Endothelial cell of umbilical vein (primary cell): ENCODE results near the gene SYAP1. TPM values are rescaled to one million over a fixed set of nuclear protein-coding genes. Genes with fewer than 3 reads are reported as not detected.

Experiments
- BruUV-seq: library from RNA; stranded (reverse); fragments of 400-500 nt; replicated peaks from 2 replicates; lab custom pipeline; 2021; lab: Mats Ljungman, UMichigan
- CTCF ChIA-PET: fragments of 300-600, 350-600 bp; sonication (Branson Sonifier 250); formaldehyde crosslinking; loops from one replicate; lab custom pipeline; 2021; ENCODE audit warnings: antibody characterized with exemption, inconsistent platforms; lab: Charles Lee
- POLR2A ChIA-PET: fragments of 300-600, 350-600 bp; sonication (Branson Sonifier 250); formaldehyde crosslinking; loops from one replicate; lab custom pipeline; 2021; ENCODE audit warnings: antibody characterized with exemption, inconsistent platforms; lab: Charles Lee
- DNase-seq: peaks from one replicate; pipeline ENCODE4 v3.0.0-alpha.2; 2011; ENCODE audit warnings: low read depth, low spot score
- FAIRE-seq: peaks from 2 replicates; lab custom pipeline; 2011; peaks lifted over from hg19 to GRCh38; lab: Jason Lieb, UNC
- H2AFZ ChIP-seq: 2 replicates; pipeline ENCODE4 v1.6.0; 2012; ENCODE audit warnings: low read depth, low read length, control low read depth, inconsistent platforms
- H3K27ac ChIP-seq: 2 replicates; pipeline ENCODE4 v1.5.1; 2011; ENCODE audit warnings: low read depth, mild to moderate bottlenecking, control low read depth, low read length, moderate library complexity; ENCODE audit not compliant: insufficient read depth
- H3K27me3 ChIP-seq, 2 experiments: 2 replicates each; pipeline versions ENCODE4 v1.6.0 to v1.6.1; 2011; ENCODE audit warnings: low read length in 2 of 2, mixed read lengths in 1 of 2; ENCODE audit not compliant: control insufficient read depth in 2 of 2, insufficient read depth in 2 of 2
- H3K36me3 ChIP-seq, 2 experiments: 2 replicates in 1 of 2; 3 replicates in 1 of 2; pipeline ENCODE4 v1.5.1; 2011; ENCODE audit warnings: low read length in 2 of 2, mild to moderate bottlenecking in 1 of 2, moderate library complexity in 1 of 2; ENCODE audit not compliant: control insufficient read depth in 2 of 2, insufficient read depth in 2 of 2; ENCODE audit errors: extremely low read depth in 1 of 2
- H3K4me1 ChIP-seq: 3 replicates; pipeline ENCODE4 v1.5.1; 2011; ENCODE audit warnings: mild to moderate bottlenecking, low read length; ENCODE audit not compliant: control insufficient read depth, insufficient read depth; ENCODE audit errors: extremely low read depth
- H3K4me2 ChIP-seq: 2 replicates; pipeline ENCODE4 v1.6.1; 2011; ENCODE audit warnings: low read length, control low read depth, mixed read lengths; ENCODE audit not compliant: insufficient read depth
- H3K4me3 ChIP-seq, 3 experiments: fragments of 200-600 bp in 1 of 3; sonication (generic), shearing (Covaris generic) in 1 of 3; replicated peaks in 1 of 3; 2 replicates each; pipeline ENCODE4 v1.5.1; 2011 to 2016; ENCODE audit warnings: control low read depth in 3 of 3, low read length in 3 of 3, mild to moderate bottlenecking in 2 of 3, inconsistent platforms in 1 of 3, low read depth in 1 of 3, moderate library complexity in 1 of 3; ENCODE audit not compliant: insufficient read depth in 1 of 3
- H3K79me2 ChIP-seq: 2 replicates; pipeline ENCODE4 v1.6.0; 2012; ENCODE audit warnings: low read length, inconsistent platforms; ENCODE audit not compliant: control insufficient read depth, insufficient read depth
- H3K9ac ChIP-seq: replicated peaks from 2 replicates; pipeline ENCODE3; 2011; ENCODE audit warnings: low read length, control low read depth; ENCODE audit not compliant: insufficient read depth; ENCODE audit errors: extremely low read depth
- H3K9me1 ChIP-seq: replicated peaks from 3 replicates; pipeline ENCODE4 v1.6.0; 2011; ENCODE audit warnings: mild to moderate bottlenecking, low read length; ENCODE audit not compliant: control insufficient read depth, insufficient read depth; ENCODE audit errors: extremely low read depth
- H3K9me3 ChIP-seq: replicated peaks from 2 replicates; pipeline ENCODE4 v1.5.1; 2012; ENCODE audit warnings: low read length, inconsistent platforms; ENCODE audit not compliant: control insufficient read depth, insufficient read depth
- H4K20me1 ChIP-seq: replicated peaks from 2 replicates; pipeline ENCODE3; 2011; ENCODE audit warnings: mild to moderate bottlenecking, low read length; ENCODE audit not compliant: control insufficient read depth, insufficient read depth; ENCODE audit errors: extremely low read depth
- CTCF ChIP-seq, 2 donors: IDR thresholded peaks; 1 replicate in 1 of 2; 2 replicates in 1 of 2; pipeline ENCODE4 v1.5.1; 2011; ENCODE audit warnings: low read length in 2 of 2, mild to moderate bottlenecking in 2 of 2, moderate library complexity in 2 of 2, control low read depth in 1 of 2, inconsistent platforms in 1 of 2, low read depth in 1 of 2; ENCODE audit not compliant: insufficient read depth in 1 of 2; ENCODE audit errors: extremely low read depth in 1 of 2
- EZH2 ChIP-seq: IDR thresholded peaks from 2 replicates; pipeline ENCODE4 v1.6.1; 2012; ENCODE audit warnings: borderline replicate concordance, low read depth, mild to moderate bottlenecking, moderate library complexity, low read length, inconsistent platforms; ENCODE audit not compliant: severe bottlenecking
- FOS ChIP-seq: IDR thresholded peaks from 2 replicates; pipeline ENCODE4 v1.6.1; 2011; ENCODE audit warnings: mild to moderate bottlenecking, low read length, moderate library complexity, borderline replicate concordance; ENCODE audit not compliant: insufficient read depth
- GATA2 ChIP-seq: IDR thresholded peaks from 2 replicates; pipeline ENCODE4 v1.7.0; 2011; ENCODE audit warnings: low read depth, mild to moderate bottlenecking, moderate library complexity, mixed read lengths, low read length; ENCODE audit not compliant: insufficient read length, insufficient read depth
- JUN ChIP-seq: IDR thresholded peaks from 2 replicates; pipeline ENCODE4 v1.6.1; 2011; ENCODE audit warnings: borderline replicate concordance, low read depth; ENCODE audit not compliant: insufficient read length, insufficient read depth
- MAX ChIP-seq: IDR thresholded peaks from 2 replicates; pipeline ENCODE4 v1.6.1; 2011; ENCODE audit not compliant: insufficient read depth, insufficient read length
- MYC ChIP-seq: IDR thresholded peaks from one replicate; pipeline ENCODE4 v1.6.1; 2011; ENCODE audit warnings: mild to moderate bottlenecking, low read depth, low read length
- POLR2A ChIP-seq: IDR thresholded peaks from 2 replicates; pipeline ENCODE4 v1.6.1; 2012; ENCODE audit warnings: low read depth, mild to moderate bottlenecking, control low read depth, low read length
- POLR2AphosphoS5 ChIP-seq: IDR thresholded peaks from 2 replicates; pipeline ENCODE4 v1.6.1; 2012; ENCODE audit warnings: low read depth, mild to moderate bottlenecking, control low read depth, low read length, moderate library complexity; ENCODE audit not compliant: insufficient read depth
- dilution Hi-C: fragments of 300-500 bp; cut with MboI; formaldehyde crosslinking; loops from one replicate; pipeline ENCODE4 v1.15.0; 2019; ENCODE audit warnings: low sequenced_read_pairs; ENCODE audit not compliant: extremely low pct_ligation_motif_present
- intact Hi-C: fragments of 100-400 bp; cut with micrococcal nuclease; formaldehyde crosslinking; loops from one replicate; pipeline ENCODE4 v1.10.0; 2022
- polyA plus RNA-seq, 4 experiments: library from polyadenylated mRNA; depleted of rRNA in 3 of 4; stranded (reverse) in 3 of 4; unstranded in 1 of 4; fragments of >200 nt; gene quantifications; 2 replicates each; pipeline versions ENCODE4 v1.2.1 to v1.2.3, GENCODE V29; 2011 to 2012; ENCODE audit warnings: missing spikeins in 1 of 4
- total RNA-seq: library from RNA; stranded (reverse); gene quantifications from 2 replicates; pipeline ENCODE4 v1.2.3, GENCODE V29; 2021

The SYAP1 gene
- total and polyA plus RNA-seq, 2 donors (not counting 3 experiments of a cell fraction or from before 2014, with no cell fraction given), result 3.4 to 21.9 TPM

GRCh38 chrX:16796298-16796697 lies 76.9 kb downstream of the SYAP1 start:
- H3K4me2 ChIP-seq, result no peak overlapping the region
- H4K20me1 ChIP-seq, result no peaks in the 10 kb centered on the region
- H2AFZ ChIP-seq, result no peak overlapping the region
- FAIRE-seq, result no peak
- POLR2A ChIA-PET, result no interaction called here
- no peak overlapping the region for H3K4me3 ChIP-seq
- no TSS peak for BruUV-seq
- TF ChIP-seq MYC, result no peak
- TF ChIP-seq POLR2A, result no peak
- no peak for TF ChIP-seq CTCF (IDR thresholded peaks at IDR 0.05; ENCODE audit: extremely low read depth in 1 of 2, insufficient read depth in 1 of 2, low read depth in 1 of 2, low read length in 2 of 2)
- no peak for TF ChIP-seq MAX
- no peak for TF ChIP-seq JUN
- no peak for TF ChIP-seq POLR2AphosphoS5
- TF ChIP-seq EZH2, result no peak
- TF ChIP-seq FOS, result no peak
- TF ChIP-seq GATA2, result no peak
- peaks cover 0 to 3% of the 10 kb centered on the region in 2 experiments for H3K36me3 ChIP-seq
- CTCF ChIA-PET, result no interaction called here
- H3K9ac ChIP-seq, result no peak overlapping the region
- no peak overlapping the region for H3K27ac ChIP-seq
- intact Hi-C loops, result no loop called here
- H3K9me1 ChIP-seq, result no peaks in the 10 kb centered on the region
- DNase-seq, result no peak
- no peaks in the 10 kb centered on the region for H3K9me3 ChIP-seq
- H3K79me2 ChIP-seq, result peaks cover 5% of the 10 kb centered on the region
- no peaks in the 10 kb centered on the region for H3K27me3 ChIP-seq
- dilution Hi-C loops, result no loop called here
- H3K4me1 ChIP-seq, result no peaks in the 10 kb centered on the region
